ENCODE measurements around the gene PLXNC1.
A peak's percentile ranks its signal among the peaks of the same experiment; 100 is the strongest.

Gene PLXNC1

GRCh38 chr12:94266796-94267536 lies 118.6 kb downstream of the PLXNC1 start:
- no peak for DNase-seq

- no peak for DNase-seq
Observed at GRCh38 chr12:94267537-94267872, 119.1 kb downstream of the PLXNC1 start.

GRCh38 chr12:94267921-94268471 lies 119.6 kb downstream of the PLXNC1 start:
- no peak for DNase-seq

GRCh38 chr12:94269316-94269999 lies 121.1 kb downstream of the PLXNC1 start:
- no peak for DNase-seq

- no peak for DNase-seq
Observed at GRCh38 chr12:94271351-94271750, 123.0 kb downstream of the PLXNC1 start.

- no peak for DNase-seq
Observed at GRCh38 chr12:94272280-94272679, 123.9 kb downstream of the PLXNC1 start.

GRCh38 chr12:94273272-94273671 lies 124.9 kb downstream of the PLXNC1 start:
- DNase-seq, result no peak

GRCh38 chr12:94276725-94277124 lies 128.3 kb downstream of the PLXNC1 start:
- no peak for DNase-seq

GRCh38 chr12:94277426-94278000 lies 129.1 kb downstream of the PLXNC1 start:
- DNase-seq, result peak; percentile 25 to 43

- DNase-seq, result no peak
Observed at GRCh38 chr12:94280063-94280462, 131.7 kb downstream of the PLXNC1 start.

GRCh38 chr12:94282675-94283074 lies 134.3 kb downstream of the PLXNC1 start:
- no peak for DNase-seq

- DNase-seq, result no peak
Observed at GRCh38 chr12:94284046-94284445, 135.7 kb downstream of the PLXNC1 start.

GRCh38 chr12:94284859-94285258 lies 136.5 kb downstream of the PLXNC1 start:
- no peak for DNase-seq

GRCh38 chr12:94285943-94286582 lies 137.7 kb downstream of the PLXNC1 start:
- DNase-seq, result no peak

- DNase-seq, result no peak
Observed at GRCh38 chr12:94286583-94287244, 138.3 kb downstream of the PLXNC1 start.

- DNase-seq, result no peak
Observed at GRCh38 chr12:94287245-94287628, 138.9 kb downstream of the PLXNC1 start.

GRCh38 chr12:94289461-94290312 lies 141.3 kb downstream of the PLXNC1 start:
- DNase-seq, result no peak

- no peak for DNase-seq
Observed at GRCh38 chr12:94290353-94290752, 142.0 kb downstream of the PLXNC1 start.

GRCh38 chr12:94297096-94297699 lies 148.8 kb downstream of the PLXNC1 start:
- DNase-seq, result no peak

- DNase-seq, result no peak
Observed at GRCh38 chr12:94297876-94298505, 149.6 kb downstream of the PLXNC1 start.

GRCh38 chr12:94299846-94300245 lies 151.5 kb downstream of the PLXNC1 start:
- no peak for DNase-seq

All from hippocampal formation (tissue), 2 donors.